GM18873 (cell line): ENCODE data around the gene ACAT1.
"Not testable (repeated sequence)": the region's sequence is repeated elsewhere in the genome, so short reads cannot be mapped to it uniquely, and the experiment has no call there.

Experiments
- ATAC-seq: cut with Tn5 transposase; IDR thresholded peaks from one replicate; pipeline ENCODE4 v1.9.1; 2021; ENCODE audit warnings: mild to moderate bottlenecking, moderate library complexity, moderate number of reproducible peaks; ENCODE audit not compliant: unreplicated experiment, low FRiP score

Gene ACAT1

GRCh38 chr11:108142304-108142703 lies 20.9 kb downstream of the ACAT1 start:
- no peak for ATAC-seq

GRCh38 chr11:108144615-108145014 lies 23.2 kb downstream of the ACAT1 start:
- ATAC-seq = no peak

- ATAC-seq = no peak
Observed at GRCh38 chr11:108147150-108147549, 25.8 kb downstream of the ACAT1 start.

DNA sequence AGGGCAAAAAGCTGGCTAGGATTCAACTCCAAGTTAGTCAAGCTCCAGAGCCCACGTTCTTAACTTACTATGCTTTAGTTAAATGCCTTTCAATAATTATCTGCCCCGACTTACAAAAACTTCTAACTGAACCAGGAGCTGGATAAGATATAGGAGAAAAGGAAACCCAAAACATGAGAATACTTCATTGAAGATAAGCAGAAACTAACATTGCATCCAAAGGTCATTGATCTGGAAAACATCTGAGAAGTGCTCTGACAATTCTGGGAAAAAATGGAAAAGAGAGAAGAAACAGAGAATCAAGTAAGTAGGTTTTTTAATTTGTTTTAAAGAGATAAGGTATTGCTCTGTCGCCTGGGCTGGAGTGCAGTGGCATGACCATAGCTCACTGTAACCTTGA lies 27.2 kb downstream of the ACAT1 start:
- ATAC-seq = no peak

GRCh38 chr11:108154591-108154990 lies 33.2 kb downstream of the ACAT1 start:
- ATAC-seq = no peak

DNA sequence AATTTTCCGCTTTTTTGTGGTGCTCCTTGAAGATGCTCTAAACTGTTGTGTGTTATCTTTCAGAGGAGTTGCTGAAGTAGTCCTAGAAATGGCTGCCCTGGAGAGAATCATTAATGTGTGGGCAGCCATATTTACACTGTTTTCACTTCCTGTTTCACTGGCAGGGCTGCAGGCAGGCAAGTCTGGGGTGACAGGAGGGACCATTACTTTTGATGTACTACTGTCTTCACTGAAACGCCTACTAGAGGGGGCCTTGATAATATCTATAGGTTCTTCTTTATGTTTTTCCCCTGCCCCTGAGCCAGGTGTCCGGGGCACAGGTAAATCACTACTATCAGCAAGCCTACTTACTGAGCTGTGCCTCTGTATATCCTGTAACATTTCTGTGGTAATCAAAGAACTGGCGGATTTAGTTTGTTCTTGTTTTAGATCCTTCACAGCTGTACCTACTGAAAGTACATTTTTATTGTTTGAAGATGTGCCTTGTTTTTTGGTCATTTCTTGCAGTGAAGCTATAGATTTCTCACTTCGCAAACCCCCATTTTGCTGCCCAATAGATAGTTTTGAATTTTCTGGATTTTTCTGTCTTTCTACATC lies 39.7 kb downstream of the ACAT1 start:
- peak; percentile 97 for ATAC-seq

DNA sequence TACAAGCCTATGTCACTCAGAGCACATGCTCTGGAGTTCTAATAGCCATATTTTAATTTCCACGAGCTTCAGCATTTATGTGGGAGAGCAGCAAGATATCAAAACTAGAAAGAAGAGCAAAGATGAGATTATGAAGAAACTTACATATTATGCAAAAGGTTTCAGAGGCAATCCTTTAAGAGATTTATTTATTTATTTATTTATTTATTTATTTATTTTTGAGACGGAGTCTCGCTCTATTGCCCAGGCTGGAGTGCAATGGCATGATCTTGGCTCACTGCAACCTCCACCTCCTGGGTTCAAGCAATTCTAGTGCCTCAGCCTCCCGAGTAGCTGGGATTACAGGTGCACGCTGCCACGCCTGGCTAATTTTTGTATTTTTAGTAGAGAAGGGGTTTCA lies 41.5 kb downstream of the ACAT1 start:
- not testable (repeated sequence) for ATAC-seq

DNA sequence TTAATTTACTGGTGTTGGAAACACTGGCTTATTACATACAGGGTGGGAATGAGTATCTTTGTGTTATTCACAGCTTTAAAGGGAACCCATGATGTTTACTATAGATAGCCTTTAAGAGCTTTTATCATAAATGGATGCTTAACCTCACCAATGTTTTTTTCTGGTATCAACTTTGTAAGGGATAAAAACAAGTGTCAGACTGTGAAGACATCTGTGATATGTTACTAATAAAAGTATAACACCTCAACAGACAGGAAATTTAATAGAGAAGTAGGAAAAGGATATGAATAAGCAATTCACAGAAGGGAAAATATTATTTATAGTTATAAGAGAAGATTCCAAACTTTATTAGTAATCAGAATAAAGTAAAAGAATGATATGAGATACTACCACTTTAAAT lies 46.3 kb downstream of the ACAT1 start:
- no peak for ATAC-seq

DNA sequence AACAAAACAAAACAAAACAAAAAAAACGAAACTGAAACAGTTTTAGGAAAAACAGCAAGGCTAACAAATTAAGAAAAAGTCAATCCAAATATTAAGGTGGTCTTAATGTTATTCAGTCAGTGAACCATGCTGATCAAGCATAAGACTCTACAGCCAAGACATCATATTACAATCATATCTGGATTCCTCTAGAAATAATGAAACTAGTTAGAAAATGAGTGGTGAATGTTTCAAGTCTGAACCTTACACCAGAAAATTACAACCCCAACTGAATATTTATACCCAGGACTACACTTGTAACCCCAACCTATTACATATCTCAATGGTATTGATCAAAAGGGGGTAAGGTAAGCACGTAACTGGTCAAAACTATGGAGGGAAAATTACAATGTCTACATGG lies 48.8 kb downstream of the ACAT1 start:
- no peak for ATAC-seq

GRCh38 chr11:108177570-108177969 lies 56.2 kb downstream of the ACAT1 start:
- ATAC-seq = no peak

DNA sequence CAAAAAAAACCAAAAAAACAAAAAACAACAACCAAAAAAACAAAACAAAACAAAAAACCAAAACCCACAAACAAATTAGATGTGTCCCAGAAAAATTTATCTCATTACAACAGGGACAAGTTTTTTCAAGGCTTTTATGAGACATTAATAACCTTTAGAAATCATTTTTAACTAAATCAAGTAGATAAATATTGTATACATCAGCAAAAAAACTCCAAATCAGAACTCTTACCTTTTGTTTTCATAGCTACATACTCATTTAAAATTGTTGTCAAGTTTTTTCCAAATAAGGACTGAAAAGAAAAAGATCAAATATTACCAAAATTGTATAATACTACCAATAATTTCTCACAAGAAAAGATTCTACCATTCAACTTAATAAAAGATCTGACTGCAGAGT lies 72.4 kb downstream of the ACAT1 start:
- no peak for ATAC-seq

DNA sequence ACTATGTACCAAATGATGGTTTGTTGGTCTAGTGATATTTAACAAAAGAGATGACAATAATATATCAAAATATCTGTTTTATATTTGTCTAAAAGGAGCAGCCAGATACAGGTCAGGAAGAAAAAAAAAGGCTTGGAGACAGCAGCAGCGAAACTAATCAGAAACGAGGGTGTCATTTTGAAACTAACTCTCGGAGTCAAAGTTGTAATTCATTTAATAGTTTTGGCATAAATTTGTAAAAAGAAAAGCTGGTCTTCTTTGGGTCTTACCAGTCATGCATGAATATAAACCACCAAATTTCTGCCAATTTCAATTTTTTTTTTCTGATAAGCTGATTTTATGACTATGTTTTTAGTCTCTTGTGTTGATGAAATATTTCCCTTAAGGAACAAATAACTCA lies 75.5 kb downstream of the ACAT1 start:
- no peak for ATAC-seq
